HUES6 (cell line): Measurements from ENCODE around the gene SLC22A3.

Source experiments
- H3K27ac ChIP-seq: 2 replicates; pipeline ENCODE4 v1.7.0; 2013; ENCODE audit warnings: low read depth, mild to moderate bottlenecking, low read length, inconsistent platforms
- H3K27me3 ChIP-seq: 2 replicates; pipeline ENCODE4 v1.6.1; 2013; ENCODE audit warnings: low read length; ENCODE audit not compliant: control insufficient read depth, insufficient read depth
- H3K36me3 ChIP-seq: 2 replicates; pipeline ENCODE4 v1.6.1; 2013; ENCODE audit warnings: low read length; ENCODE audit not compliant: control insufficient read depth, insufficient read depth
- H3K4me1 ChIP-seq: 2 replicates; pipeline ENCODE4 v1.6.1; 2013; ENCODE audit warnings: low read length; ENCODE audit not compliant: control insufficient read depth, insufficient read depth
- H3K4me3 ChIP-seq: 2 replicates; pipeline ENCODE4 v1.5.1; 2013; ENCODE audit warnings: low read depth, low read length
- H3K9ac ChIP-seq: one replicate; pipeline ENCODE4 v1.6.1; 2013; ENCODE audit warnings: mild to moderate bottlenecking, low read length
- H3K9me3 ChIP-seq: 2 replicates; pipeline ENCODE4 v1.6.1; 2013; ENCODE audit warnings: low read depth, low read length; ENCODE audit not compliant: control insufficient read depth, insufficient read depth

The SLC22A3 gene

DNA sequence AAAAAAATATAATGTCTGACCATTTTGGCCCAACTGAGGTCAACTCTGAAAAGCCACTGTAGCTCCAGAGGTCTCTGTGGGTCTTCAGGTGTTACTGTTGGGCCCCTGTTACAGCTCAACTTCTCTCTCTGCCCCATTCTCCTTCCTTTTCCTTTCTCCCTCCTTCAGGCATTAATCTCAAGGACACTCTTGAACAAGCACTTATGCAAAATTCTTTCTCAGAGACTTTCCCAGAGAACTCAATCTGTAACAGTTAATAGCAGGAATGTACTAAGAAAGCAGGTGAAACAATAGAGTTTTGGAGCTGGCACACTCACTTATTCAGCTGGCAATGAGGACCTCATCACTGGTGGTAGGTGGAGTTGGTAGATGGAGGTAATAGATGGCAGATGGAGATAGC is 31.9 kb upstream of the SLC22A3 start:
- Histone ChIP-seq H3K27me3 (no peaks in the 10 kb centered on the region), H3K27ac (no peak overlapping the region), H3K4me3 (no peak overlapping the region), H3K9me3 (peaks cover 28% of the 10 kb centered on the region), H3K9ac (no peak overlapping the region), H3K36me3 (no peaks in the 10 kb centered on the region), H3K4me1 (no peaks in the 10 kb centered on the region)

DNA sequence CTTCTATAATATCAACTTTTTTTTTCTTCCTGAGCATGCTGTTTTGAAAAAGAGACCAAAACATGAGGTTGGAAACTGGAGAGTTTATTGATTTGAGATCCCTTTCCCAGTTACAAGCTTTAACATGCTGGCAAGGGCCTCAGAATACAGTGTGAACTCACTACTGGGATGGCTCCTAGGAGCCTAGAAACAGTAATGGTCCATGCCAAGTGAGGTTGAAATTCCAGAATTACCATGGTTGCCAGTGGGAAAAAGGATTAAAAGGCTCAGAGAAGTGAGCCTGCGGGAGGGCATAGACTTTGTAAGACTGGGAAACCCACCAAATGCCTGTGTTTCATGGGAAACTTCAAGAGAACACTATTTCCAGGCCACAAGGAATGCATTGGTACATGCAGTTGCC is 28.9 kb upstream of the SLC22A3 start:
- H3K9me3 ChIP-seq: peaks cover 21% of the 10 kb centered on the region
- H3K27me3 ChIP-seq: no peaks in the 10 kb centered on the region
- H3K4me1 ChIP-seq: no peaks in the 10 kb centered on the region
- no peak overlapping the region for H3K9ac ChIP-seq
- no peaks in the 10 kb centered on the region for H3K36me3 ChIP-seq
- H3K27ac ChIP-seq: no peak overlapping the region
- no peak overlapping the region for H3K4me3 ChIP-seq

DNA sequence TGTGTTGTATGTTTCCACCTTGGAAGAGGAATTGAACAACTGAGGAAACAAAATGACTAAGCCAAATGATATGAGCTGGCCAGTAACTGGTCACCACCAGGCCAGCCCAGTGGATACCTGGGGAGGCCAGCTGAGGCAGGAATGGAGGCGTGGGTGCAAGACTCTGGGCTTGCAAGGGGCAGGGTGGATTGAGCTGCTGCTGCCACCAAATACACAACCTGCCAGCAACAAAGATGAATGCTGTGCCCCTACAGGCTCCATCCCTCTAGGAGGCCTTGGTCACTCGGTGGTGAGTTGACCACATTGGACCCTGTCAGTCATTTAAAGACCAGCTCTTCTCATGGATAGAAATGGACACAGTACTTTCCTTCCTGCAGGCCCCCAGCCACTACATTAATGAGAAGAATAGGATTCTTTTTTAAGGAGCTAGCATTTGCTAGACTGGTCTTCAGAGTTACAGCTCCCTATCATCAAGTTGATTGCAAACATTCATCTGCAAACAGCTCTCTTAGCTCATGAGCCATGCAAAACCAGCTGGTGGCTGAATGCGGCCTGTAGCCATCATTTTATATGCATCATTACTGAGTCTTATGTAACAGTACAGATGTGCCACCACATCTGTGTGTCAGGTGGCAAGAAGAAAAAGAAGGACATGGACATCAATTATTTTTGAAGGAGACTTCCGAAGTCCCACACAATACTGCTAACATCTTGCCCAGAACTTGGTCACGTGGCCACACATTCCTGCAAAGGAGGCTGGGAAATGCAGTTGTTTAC is 26.3 kb upstream of the SLC22A3 start:
- Histone ChIP-seq H3K36me3 (no peaks in the 10 kb centered on the region), H3K27me3 (no peaks in the 10 kb centered on the region), H3K9me3 (peaks cover 21% of the 10 kb centered on the region), H3K4me1 (no peaks in the 10 kb centered on the region), H3K4me3 (no peak overlapping the region), H3K27ac (no peak overlapping the region), H3K9ac (no peak overlapping the region)

DNA sequence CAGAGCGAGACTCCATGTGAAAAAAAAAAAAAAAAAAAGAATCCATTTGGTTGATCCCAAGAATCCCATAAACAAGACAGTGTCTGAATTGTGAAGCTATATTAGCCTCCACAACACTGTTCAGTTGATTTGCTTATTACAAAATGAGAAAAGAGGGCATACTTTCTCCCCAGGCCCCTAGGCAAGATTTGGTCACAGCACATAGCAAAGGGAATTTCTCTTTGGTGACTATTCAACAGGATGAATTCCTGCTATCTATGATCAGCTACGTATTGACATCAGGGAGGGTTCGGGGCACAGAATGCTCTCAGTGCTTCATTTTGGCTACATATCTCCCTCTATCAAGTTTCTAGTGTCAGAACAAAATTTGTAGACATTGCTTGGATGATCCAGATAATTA is 20.2 kb upstream of the SLC22A3 start:
- Histone ChIP-seq H3K27me3 (no peaks in the 10 kb centered on the region), H3K4me1 (no peaks in the 10 kb centered on the region), H3K4me3 (no peak overlapping the region), H3K9me3 (no peaks in the 10 kb centered on the region), H3K27ac (no peak overlapping the region), H3K9ac (no peak overlapping the region), H3K36me3 (no peaks in the 10 kb centered on the region)

DNA sequence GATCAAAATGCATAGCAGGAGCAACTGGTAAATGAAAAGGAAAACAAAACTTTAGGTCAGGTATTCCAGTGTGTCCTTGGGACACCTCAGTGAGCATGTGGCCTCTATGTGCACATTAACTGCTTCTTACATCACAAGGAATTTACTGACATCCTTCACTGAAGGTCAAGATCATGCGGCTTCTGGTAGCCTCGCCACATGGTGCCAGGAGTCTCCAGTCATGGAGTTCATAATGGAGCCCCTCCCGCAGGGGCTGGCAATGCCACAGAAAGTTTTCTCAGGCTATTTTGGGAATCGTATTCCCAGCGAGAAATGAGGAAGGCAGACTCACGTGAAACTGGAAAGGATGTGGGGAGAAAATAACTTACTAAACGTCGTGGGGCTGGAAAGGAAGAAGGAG is 19.7 kb upstream of the SLC22A3 start:
- no peaks in the 10 kb centered on the region for H3K36me3 ChIP-seq
- no peaks in the 10 kb centered on the region for H3K9me3 ChIP-seq
- H3K4me1 ChIP-seq: no peaks in the 10 kb centered on the region
- H3K27me3 ChIP-seq: no peaks in the 10 kb centered on the region
- H3K27ac ChIP-seq: no peak overlapping the region
- H3K4me3 ChIP-seq: no peak overlapping the region
- H3K9ac ChIP-seq: no peak overlapping the region

DNA sequence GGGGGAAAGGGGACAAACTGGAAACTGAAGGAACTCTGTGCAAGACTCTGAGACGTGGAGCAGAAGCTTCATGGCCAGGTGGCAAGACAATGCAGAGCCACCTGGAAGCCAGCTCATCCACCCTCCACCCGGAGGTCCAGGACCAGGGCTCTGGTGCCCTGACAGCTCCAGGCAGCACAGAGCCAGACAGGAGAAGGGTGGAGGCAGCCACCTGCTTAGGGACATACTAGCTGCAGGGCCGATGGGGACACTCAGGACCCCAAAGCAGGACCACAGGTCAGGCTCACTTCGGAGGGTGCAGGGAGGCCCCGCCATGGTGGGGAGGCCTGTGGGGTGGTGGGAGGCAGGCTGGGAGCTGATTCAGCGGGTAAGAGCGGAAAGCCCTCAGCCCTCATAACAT is 19.0 kb upstream of the SLC22A3 start:
- no peak overlapping the region for H3K4me3 ChIP-seq
- H3K36me3 ChIP-seq: no peaks in the 10 kb centered on the region
- H3K4me1 ChIP-seq: no peaks in the 10 kb centered on the region
- H3K27me3 ChIP-seq: no peaks in the 10 kb centered on the region
- no peak overlapping the region for H3K27ac ChIP-seq
- H3K9me3 ChIP-seq: no peaks in the 10 kb centered on the region
- H3K9ac ChIP-seq: no peak overlapping the region

DNA sequence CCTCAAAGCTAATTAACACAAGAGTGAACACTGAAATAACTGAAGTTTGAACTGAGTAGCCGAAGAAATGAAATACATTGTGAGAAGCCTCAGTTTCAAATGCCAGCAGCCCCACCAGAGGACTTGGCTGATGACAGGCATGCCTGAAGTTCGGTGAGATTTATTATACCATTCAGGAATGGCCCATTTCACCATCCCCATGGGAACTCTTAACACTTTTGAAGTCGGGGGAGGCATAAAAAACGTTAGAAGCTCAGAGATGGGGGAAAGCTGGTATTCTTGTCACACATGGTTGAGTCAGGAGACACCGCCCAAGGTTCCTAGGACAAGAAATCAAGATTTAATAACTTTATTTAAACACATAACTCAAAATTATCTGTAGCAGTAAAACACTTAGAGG is 17.6 kb upstream of the SLC22A3 start:
- Histone ChIP-seq H3K27me3 (no peaks in the 10 kb centered on the region), H3K4me3 (no peak overlapping the region), H3K9ac (no peak overlapping the region)

DNA sequence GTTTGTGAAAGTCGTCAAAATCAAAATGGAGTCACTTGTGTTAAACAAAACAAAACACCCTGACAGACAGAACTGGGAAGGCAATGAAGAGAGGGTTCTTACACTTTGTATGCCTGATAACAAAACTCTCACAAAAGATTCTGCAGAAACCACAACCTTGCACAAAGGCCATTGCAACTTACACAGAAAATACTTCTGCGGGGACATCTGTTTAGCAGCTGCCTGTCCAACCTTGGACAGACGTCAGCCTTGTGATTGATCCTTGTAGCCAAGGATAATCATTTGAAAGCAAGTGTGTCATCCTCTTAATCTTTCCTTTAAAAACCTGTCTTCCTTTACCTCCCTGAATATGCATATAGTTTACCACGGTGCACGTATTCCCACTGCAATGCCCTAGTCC is 17.0 kb upstream of the SLC22A3 start:
- no peaks in the 10 kb centered on the region for H3K27me3 ChIP-seq
- H3K9ac ChIP-seq: no peak overlapping the region
- no peaks in the 10 kb centered on the region for H3K36me3 ChIP-seq
- no peaks in the 10 kb centered on the region for H3K4me1 ChIP-seq
- no peak overlapping the region for H3K4me3 ChIP-seq
- no peak overlapping the region for H3K27ac ChIP-seq
- no peaks in the 10 kb centered on the region for H3K9me3 ChIP-seq

More for the DNA sequence above, 17.6 kb upstream of the SLC22A3 start:
- Histone ChIP-seq H3K36me3 (no peaks in the 10 kb centered on the region), H3K4me1 (no peaks in the 10 kb centered on the region), H3K9me3 (no peaks in the 10 kb centered on the region), H3K27ac (no peak overlapping the region)

DNA sequence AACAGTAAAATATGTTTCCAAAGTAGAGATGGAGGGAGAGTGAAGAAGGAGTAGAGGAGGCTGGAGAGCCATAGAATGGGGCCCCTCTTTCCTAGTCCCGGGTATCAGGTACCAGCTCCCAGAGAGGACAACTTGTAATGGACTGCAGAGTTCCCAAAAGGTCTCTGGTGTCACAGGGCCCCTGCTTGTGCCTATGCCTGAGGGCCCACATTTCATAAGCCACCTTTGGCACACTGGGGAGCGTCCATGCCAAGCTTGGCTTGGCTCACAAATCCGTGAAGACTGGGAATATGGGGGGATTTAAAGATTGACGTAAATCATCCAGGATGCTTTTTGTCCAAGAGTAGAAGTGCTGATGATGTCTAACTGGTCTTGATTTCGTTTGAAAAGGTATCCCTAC is 16.4 kb upstream of the SLC22A3 start:
- no peaks in the 10 kb centered on the region for H3K9me3 ChIP-seq
- H3K27me3 ChIP-seq: no peaks in the 10 kb centered on the region
- H3K36me3 ChIP-seq: no peaks in the 10 kb centered on the region
- no peak overlapping the region for H3K4me3 ChIP-seq
- H3K9ac ChIP-seq: no peak overlapping the region
- H3K27ac ChIP-seq: no peak overlapping the region
- no peaks in the 10 kb centered on the region for H3K4me1 ChIP-seq

DNA sequence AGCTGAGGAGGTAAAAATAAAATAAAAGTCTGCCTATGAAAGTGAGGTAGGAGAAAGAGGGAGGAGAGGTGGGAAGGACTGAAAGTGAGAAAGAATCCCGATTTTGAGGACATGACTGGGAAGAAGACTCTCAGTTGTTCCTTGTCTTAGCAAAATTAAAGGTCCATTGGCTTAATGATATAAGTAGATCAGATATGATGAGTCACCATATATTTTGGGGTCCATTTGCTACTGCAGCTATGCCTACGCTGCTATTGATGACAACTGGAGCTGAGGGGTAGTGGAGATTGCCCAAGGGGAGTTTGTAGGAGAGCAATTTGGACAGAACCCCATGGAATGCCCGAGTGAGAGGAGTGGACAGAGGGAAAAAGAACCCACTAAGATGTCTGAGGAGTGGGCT is 15.1 kb upstream of the SLC22A3 start:
- H3K27ac ChIP-seq: no peak overlapping the region
- H3K36me3 ChIP-seq: no peaks in the 10 kb centered on the region
- no peak overlapping the region for H3K9ac ChIP-seq
- H3K4me1 ChIP-seq: no peaks in the 10 kb centered on the region; the same call in 1 of the 2 replicates
- H3K27me3 ChIP-seq: no peaks in the 10 kb centered on the region
- H3K4me3 ChIP-seq: no peak overlapping the region
- H3K9me3 ChIP-seq: no peaks in the 10 kb centered on the region

DNA sequence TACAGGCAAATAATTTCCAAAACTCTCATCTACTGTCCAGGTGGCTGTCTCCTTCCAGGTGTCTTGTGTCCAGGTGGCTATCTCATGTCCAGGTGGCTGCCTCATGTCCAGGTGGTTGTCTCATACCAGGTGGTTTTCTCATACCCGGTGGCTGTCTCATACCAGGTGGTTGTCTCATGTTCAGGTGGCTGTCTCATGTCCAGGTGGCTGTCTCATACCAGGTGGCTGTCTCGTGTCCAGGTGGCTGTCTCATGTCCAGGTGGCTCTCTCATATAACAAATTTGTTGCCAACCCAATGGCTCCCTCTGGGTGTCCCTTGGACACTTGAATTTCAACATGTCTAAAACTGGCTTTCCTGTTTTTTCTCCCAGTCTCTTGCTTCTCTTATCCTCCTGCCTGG is 14.3 kb upstream of the SLC22A3 start:
- Histone ChIP-seq H3K36me3 (no peaks in the 10 kb centered on the region), H3K27me3 (no peaks in the 10 kb centered on the region), H3K9me3 (no peaks in the 10 kb centered on the region), H3K27ac (no peak overlapping the region), H3K9ac (no peak overlapping the region), H3K4me1 (no peaks in the 10 kb centered on the region; the same call in 1 of the 2 replicates), H3K4me3 (no peak overlapping the region)
